DND-41 (cell line): Measurements from ENCODE around the gene CCDC51.

Experiments
- ATAC-seq: fragments of 200-7000 bp; cut with Tn5 transposase; 3 replicates; pipeline ENCODE4 v1.9.1; 2021; ENCODE audit warnings: low read depth; ENCODE audit not compliant: insufficient read depth
- DNase-seq: peaks from one replicate; pipeline ENCODE4 v3.0.0-alpha.2; 2020
- H2AFZ ChIP-seq: 2 replicates; pipeline ENCODE4 v1.6.0; 2012; ENCODE audit warnings: low read depth, low read length
- H3K27ac ChIP-seq: 2 replicates; pipeline ENCODE4 v1.5.1; 2012; ENCODE audit warnings: low read length, inconsistent platforms
- H3K27me3 ChIP-seq: fragments of 200-600 bp; sonication (generic); 2 replicates; pipeline ENCODE4 v1.6.0; 2012; ENCODE audit warnings: low read length, mild to moderate bottlenecking, inconsistent platforms; ENCODE audit not compliant: insufficient read depth, poor library complexity
- H3K36me3 ChIP-seq: 2 replicates; pipeline ENCODE4 v1.5.1; 2012; ENCODE audit warnings: low read length, inconsistent platforms; ENCODE audit not compliant: insufficient read depth
- H3K4me1 ChIP-seq: 2 replicates; pipeline ENCODE4 v1.5.1; 2012; ENCODE audit warnings: mild to moderate bottlenecking, low read length; ENCODE audit not compliant: insufficient read depth
- H3K4me2 ChIP-seq: 2 replicates; pipeline ENCODE4 v1.6.0; 2012; ENCODE audit warnings: mild to moderate bottlenecking, moderate library complexity, low read length, inconsistent platforms; ENCODE audit not compliant: insufficient read depth
- H3K4me3 ChIP-seq, 2 experiments: fragments of 200-600 bp in 1 of 2; shearing (Covaris generic) in 1 of 2; 2 replicates each; pipeline ENCODE4 v1.5.1; 2012 to 2016; ENCODE audit warnings: inconsistent platforms in 2 of 2, low read length in 2 of 2, mild to moderate bottlenecking in 2 of 2, low read depth in 1 of 2, moderate library complexity in 1 of 2
- H3K79me2 ChIP-seq: 2 replicates; pipeline ENCODE4 v1.6.0; 2012; ENCODE audit warnings: low read length, inconsistent platforms; ENCODE audit not compliant: insufficient read depth
- H3K9ac ChIP-seq: 2 replicates; pipeline ENCODE4 v1.6.0; 2012; ENCODE audit warnings: low read depth, mild to moderate bottlenecking, inconsistent platforms, low read length, moderate library complexity
- H3K9me3 ChIP-seq: 2 replicates; pipeline ENCODE4 v1.5.1; 2012; ENCODE audit warnings: low read length, moderate library complexity, mild to moderate bottlenecking, inconsistent platforms; ENCODE audit not compliant: insufficient read depth, severe bottlenecking
- H4K20me1 ChIP-seq: 2 replicates; pipeline ENCODE4 v1.6.0; 2012; ENCODE audit warnings: low read length; ENCODE audit not compliant: insufficient read depth
- EZH2 ChIP-seq: IDR thresholded peaks from 3 replicates; pipeline ENCODE4 v1.6.1; 2012; ENCODE audit warnings: borderline replicate concordance, low read depth, mild to moderate bottlenecking, moderate library complexity, low read length, inconsistent platforms; ENCODE audit not compliant: severe bottlenecking
- TF ChIP-seq, protein P1 (sequence below): IDR thresholded peaks from 2 replicates; pipeline ENCODE4 v1.5.1; 2012; ENCODE audit warnings: borderline replicate concordance, low read length, moderate library complexity, mild to moderate bottlenecking; ENCODE audit not compliant: poor library complexity, severe bottlenecking; ENCODE audit errors: extremely low read depth

The CCDC51 gene

DNA sequence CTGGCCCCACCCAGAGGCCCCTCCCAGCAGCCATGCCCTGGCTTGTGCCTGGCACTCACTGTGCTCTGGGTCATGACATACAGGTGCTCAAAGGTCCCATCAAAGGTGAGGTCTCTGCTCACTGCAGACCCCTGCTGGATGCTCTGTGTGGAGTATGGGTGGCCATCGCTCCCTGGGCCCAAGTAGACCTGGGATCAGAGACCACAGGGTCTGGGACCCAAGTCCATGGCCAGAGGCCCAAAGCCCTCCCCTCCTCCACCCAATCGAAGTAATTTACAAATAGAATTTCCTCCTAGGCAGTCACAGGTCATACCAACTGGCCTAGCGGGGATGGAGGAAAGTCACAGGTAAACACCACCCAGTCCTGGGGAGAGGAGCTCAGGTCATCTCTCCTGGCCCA, 17.6 kb downstream of the CCDC51 start:
- Histone ChIP-seq H3K27me3 (no peaks in the 10 kb centered on the region), H3K79me2 (no peaks in the 10 kb centered on the region), H3K4me1 (no peaks in the 10 kb centered on the region), H3K4me2 (no peak overlapping the region), H3K9ac (no peak overlapping the region), H3K36me3 (no peaks in the 10 kb centered on the region), H3K4me3 (no peak overlapping the region), H3K27ac (no peak overlapping the region), H4K20me1 (0 out of 2 replicates have a peak, but pooled peaks cover 4% of the 10 kb centered on the region), H2AFZ (no peak overlapping the region), H3K9me3 (no peaks in the 10 kb centered on the region)
- ATAC-seq = 0 out of 3 replicates have a peak, but pooled peaks have one; percentile 6
- no peak for DNase-seq
- no peak for TF ChIP-seq EZH2
- TF ChIP-seq, protein P1, sequence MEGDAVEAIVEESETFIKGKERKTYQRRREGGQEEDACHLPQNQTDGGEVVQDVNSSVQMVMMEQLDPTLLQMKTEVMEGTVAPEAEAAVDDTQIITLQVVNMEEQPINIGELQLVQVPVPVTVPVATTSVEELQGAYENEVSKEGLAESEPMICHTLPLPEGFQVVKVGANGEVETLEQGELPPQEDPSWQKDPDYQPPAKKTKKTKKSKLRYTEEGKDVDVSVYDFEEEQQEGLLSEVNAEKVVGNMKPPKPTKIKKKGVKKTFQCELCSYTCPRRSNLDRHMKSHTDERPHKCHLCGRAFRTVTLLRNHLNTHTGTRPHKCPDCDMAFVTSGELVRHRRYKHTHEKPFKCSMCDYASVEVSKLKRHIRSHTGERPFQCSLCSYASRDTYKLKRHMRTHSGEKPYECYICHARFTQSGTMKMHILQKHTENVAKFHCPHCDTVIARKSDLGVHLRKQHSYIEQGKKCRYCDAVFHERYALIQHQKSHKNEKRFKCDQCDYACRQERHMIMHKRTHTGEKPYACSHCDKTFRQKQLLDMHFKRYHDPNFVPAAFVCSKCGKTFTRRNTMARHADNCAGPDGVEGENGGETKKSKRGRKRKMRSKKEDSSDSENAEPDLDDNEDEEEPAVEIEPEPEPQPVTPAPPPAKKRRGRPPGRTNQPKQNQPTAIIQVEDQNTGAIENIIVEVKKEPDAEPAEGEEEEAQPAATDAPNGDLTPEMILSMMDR = peak; percentile 15

DNA sequence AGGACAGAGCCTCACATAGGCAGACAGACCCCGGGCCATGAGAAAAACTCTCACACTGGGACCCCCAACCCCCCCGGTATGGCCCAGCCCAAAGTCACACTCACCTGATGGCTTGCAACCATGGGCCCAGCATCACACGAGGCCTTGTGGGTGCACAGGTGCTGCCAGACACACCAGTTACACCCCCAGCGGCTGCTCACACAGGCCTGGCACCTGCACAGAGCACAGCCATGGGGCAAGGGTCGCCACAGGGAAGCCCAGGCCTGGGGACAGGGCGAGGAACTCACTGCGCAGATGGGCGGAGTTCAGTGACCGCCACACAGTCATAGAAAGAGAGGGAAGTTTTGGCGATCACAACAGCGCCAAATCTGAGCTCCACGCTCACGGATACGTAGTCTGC, 19.4 kb downstream of the CCDC51 start:
- Histone ChIP-seq H3K9ac (no peak overlapping the region), H3K4me1 (no peaks in the 10 kb centered on the region), H4K20me1 (0 out of 2 replicates have a peak, but pooled peaks cover 4% of the 10 kb centered on the region), H3K27me3 (no peaks in the 10 kb centered on the region), H3K4me3 (no peak overlapping the region), H2AFZ (no peak overlapping the region), H3K9me3 (no peaks in the 10 kb centered on the region), H3K36me3 (no peaks in the 10 kb centered on the region), H3K4me2 (no peak overlapping the region), H3K79me2 (no peaks in the 10 kb centered on the region), H3K27ac (no peak overlapping the region)
- TF ChIP-seq, protein P1 = no peak
- TF ChIP-seq EZH2 = no peak
- no peak for ATAC-seq
- DNase-seq = no peak

DNA sequence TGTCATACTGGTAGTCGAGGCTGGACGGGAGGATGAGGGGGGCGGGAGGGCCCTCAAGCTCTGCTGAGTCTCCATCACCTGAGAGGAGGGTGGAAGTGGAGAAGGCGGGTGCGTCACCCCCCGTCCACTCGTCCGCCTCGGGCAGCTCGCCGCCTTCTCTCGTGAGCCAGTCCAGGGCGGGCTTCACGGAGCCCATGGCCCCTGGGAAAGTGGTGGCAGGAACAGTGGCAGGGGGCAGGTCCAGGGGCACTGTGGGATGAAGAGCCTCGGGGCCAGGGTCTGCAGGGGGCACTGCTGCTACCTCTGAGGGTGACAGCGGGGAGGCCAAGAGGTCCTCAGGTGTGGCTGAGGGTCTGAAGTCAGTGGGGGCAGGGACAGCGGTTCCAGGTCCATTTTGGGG, 20.3 kb downstream of the CCDC51 start:
- H3K36me3 ChIP-seq = no peaks in the 10 kb centered on the region
- no peak overlapping the region for H2AFZ ChIP-seq
- no peak overlapping the region for H3K9ac ChIP-seq
- H3K9me3 ChIP-seq = no peaks in the 10 kb centered on the region
- H3K27ac ChIP-seq = no peak overlapping the region
- DNase-seq = no peak
- H3K79me2 ChIP-seq = no peaks in the 10 kb centered on the region
- no peak overlapping the region for H3K4me3 ChIP-seq
- H3K4me2 ChIP-seq = no peak overlapping the region
- TF ChIP-seq, protein P1 = no peak
- TF ChIP-seq EZH2 = no peak
- ATAC-seq = no peak
- 0 out of 2 replicates have a peak, but pooled peaks cover 4% of the 10 kb centered on the region for H4K20me1 ChIP-seq
- H3K4me1 ChIP-seq = no peaks in the 10 kb centered on the region
- H3K27me3 ChIP-seq = no peaks in the 10 kb centered on the region

DNA sequence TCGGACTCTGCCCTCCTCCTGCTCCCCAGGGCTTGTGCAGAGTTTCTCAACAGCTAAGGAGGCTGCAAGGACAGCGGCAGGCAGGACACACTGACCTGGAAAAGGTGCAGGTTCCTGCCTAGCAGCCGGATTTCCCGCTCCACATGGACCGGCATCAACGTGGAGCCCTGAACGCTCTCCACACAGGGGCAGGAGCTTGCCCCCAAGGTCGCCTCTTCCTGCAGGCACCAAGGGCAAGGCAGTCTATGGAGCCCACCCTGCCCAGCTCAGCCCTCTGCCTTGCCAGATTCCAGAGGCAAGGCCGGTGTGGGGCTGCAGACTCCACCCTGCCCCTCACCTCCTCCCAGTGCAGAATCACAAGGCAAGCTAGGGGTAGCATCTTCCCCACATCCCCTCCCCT, 20.8 kb downstream of the CCDC51 start:
- no peaks in the 10 kb centered on the region for H3K79me2 ChIP-seq
- no peaks in the 10 kb centered on the region for H3K36me3 ChIP-seq
- H3K27me3 ChIP-seq = no peaks in the 10 kb centered on the region
- no peaks in the 10 kb centered on the region for H3K9me3 ChIP-seq
- DNase-seq (no peak), ATAC-seq (no peak)
- no peak overlapping the region for H3K4me3 ChIP-seq
- 0 out of 2 replicates have a peak, but pooled peaks cover 4% of the 10 kb centered on the region for H4K20me1 ChIP-seq
- no peak overlapping the region for H3K27ac ChIP-seq
- no peak overlapping the region for H2AFZ ChIP-seq
- H3K4me2 ChIP-seq = no peak overlapping the region
- H3K4me1 ChIP-seq = no peaks in the 10 kb centered on the region
- no peak overlapping the region for H3K9ac ChIP-seq
- TF ChIP-seq, protein P1 = no peak
- no peak for TF ChIP-seq EZH2
